Astrocyte of the cerebellum (primary cell): ENCODE results near the gene ARSK.

ENCODE experiments used
- DNase-seq: peaks from one replicate; pipeline ENCODE4 v3.0.0-alpha.2; 2011; ENCODE audit warnings: low read depth
- H3K4me3 ChIP-seq: 2 replicates; pipeline ENCODE4 v1.5.1; 2011; ENCODE audit warnings: mild to moderate bottlenecking, low read depth, low read length, moderate library complexity
- in situ Hi-C: cut with HindIII; loops from 2 replicates; pipeline ENCODE4 v1.10.0; 2017; ENCODE audit warnings: low sequenced_read_pairs
- TF ChIP-seq, protein P1 (sequence below): IDR thresholded peaks from 2 replicates; pipeline ENCODE4 v1.5.1; 2012; ENCODE audit warnings: low read length, low read depth, moderate library complexity, mild to moderate bottlenecking; ENCODE audit errors: missing control alignments

The ARSK gene, protein sequence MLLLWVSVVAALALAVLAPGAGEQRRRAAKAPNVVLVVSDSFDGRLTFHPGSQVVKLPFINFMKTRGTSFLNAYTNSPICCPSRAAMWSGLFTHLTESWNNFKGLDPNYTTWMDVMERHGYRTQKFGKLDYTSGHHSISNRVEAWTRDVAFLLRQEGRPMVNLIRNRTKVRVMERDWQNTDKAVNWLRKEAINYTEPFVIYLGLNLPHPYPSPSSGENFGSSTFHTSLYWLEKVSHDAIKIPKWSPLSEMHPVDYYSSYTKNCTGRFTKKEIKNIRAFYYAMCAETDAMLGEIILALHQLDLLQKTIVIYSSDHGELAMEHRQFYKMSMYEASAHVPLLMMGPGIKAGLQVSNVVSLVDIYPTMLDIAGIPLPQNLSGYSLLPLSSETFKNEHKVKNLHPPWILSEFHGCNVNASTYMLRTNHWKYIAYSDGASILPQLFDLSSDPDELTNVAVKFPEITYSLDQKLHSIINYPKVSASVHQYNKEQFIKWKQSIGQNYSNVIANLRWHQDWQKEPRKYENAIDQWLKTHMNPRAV

DNA sequence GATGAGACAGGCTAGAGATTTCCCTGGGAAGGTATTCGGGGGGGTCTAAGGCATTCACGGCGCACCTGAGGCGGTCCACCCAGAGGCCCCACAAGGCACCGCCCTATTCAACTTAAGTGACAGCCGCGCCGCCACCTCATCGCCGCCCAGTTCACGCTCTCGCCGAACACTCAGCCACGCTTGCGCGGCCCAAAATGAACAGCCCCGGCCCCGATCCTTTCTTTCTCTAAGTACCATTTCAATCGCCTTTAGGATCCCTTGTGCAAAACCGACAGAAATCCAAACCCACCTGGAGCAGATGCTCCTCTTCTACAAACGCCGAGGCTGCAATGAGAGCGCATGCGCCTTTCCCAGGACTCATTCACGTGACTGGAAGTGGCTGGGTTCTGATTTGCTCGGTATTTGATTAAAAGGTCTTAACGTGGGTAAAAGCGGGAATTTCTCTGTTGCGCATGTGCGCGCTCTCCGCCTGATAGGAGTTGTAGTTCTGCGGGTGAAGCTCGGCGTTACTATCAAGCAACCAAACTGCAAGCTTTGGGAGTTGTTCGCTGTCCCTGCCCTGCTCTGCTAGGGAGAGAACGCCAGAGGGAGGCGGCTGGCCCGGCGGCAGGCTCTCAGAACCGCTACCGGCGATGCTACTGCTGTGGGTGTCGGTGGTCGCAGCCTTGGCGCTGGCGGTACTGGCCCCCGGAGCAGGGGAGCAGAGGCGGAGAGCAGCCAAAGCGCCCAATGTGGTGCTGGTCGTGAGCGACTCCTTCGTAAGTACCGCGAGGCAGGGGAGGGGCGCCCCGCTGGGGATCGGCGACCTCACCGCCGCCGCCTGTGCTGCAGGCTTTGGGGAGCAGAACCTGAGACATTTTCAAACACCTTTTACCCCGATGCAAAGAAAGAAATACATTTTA is at the start of gene ARSK, which contains the start of gene SKIC3:
Gene ARSK (plus strand): TSS at position 455 of the 902 bp plus-strand sequence. CDS start 178 bp downstream, at position 633.
Gene SKIC3 (minus strand): TSS at position 331 of the 902 bp plus-strand sequence. CDS start 7,827 bp downstream, outside the sequence.
- in situ Hi-C loops, result no loop called here
- H3K4me3 ChIP-seq, result peak within 1 kb of the TSS; percentile 89
- TF ChIP-seq, protein P1, sequence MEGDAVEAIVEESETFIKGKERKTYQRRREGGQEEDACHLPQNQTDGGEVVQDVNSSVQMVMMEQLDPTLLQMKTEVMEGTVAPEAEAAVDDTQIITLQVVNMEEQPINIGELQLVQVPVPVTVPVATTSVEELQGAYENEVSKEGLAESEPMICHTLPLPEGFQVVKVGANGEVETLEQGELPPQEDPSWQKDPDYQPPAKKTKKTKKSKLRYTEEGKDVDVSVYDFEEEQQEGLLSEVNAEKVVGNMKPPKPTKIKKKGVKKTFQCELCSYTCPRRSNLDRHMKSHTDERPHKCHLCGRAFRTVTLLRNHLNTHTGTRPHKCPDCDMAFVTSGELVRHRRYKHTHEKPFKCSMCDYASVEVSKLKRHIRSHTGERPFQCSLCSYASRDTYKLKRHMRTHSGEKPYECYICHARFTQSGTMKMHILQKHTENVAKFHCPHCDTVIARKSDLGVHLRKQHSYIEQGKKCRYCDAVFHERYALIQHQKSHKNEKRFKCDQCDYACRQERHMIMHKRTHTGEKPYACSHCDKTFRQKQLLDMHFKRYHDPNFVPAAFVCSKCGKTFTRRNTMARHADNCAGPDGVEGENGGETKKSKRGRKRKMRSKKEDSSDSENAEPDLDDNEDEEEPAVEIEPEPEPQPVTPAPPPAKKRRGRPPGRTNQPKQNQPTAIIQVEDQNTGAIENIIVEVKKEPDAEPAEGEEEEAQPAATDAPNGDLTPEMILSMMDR, result peak; percentile 60
- peak; percentile 100 for DNase-seq

DNA sequence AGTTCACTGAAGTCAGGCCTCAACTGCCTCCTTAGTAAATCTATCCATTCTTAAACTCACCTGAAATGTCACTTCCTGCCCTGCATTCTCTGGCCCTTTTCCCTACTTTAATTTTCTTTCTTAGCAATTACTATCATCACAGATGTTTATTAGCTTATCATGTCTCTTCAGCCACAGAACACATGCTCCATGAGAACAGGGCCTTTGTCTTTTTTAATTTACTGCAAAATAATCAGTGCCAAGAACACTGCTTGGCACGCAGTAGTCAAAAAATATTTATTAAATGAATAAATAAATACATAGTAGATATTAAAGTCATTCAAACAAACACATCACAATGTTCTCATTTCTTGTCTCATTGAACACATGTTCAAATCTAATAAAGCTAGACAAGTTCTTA is 46.4 kb upstream of the ARSK start:
- in situ Hi-C loops, result no loop called here
- no peak for DNase-seq
- no peak overlapping the region for H3K4me3 ChIP-seq
- TF ChIP-seq, protein P1, result no peak

DNA sequence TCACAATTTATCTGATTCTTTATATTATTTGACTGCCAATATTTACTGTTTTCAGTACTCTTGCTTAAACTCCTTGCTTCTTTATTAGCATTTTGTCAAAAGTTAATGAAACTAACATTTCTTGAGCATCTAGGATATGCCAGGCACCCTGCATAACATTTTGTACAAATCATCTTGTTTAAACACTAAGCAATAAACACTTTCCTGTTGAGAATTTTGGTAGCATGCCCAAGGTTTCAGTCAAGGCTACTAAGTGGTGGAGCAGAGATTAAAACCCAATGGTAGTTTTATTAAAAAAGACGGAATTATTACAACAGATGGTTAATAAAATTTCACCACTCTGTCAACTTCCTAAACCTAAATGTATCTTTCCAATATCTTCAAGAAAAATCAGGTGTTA is 43.3 kb upstream of the ARSK start:
- no peak for DNase-seq
- H3K4me3 ChIP-seq, result no peak overlapping the region
- TF ChIP-seq, protein P1, result no peak
- in situ Hi-C loops, result no loop called here

DNA sequence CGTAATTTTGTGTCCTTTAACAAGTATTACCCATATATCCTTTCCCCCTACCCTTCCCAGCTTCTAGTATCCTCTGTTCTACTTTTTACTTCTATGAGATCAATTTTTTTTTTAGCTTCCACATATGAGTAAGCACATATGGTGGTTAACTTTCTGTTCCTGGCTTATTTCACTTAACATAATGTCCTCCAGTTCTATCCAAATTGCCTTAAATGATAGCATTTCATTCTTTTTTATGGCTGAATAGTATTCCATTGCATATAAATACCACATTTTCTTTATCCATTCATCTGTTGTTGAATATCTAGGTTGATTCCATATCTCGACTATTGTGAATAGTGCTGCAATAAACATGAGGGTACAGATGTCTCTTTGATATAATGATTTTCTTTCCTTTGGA is 36.5 kb upstream of the ARSK start:
- in situ Hi-C loops, result no loop called here
- H3K4me3 ChIP-seq, result no peak overlapping the region
- TF ChIP-seq, protein P1, result no peak
- DNase-seq, result no peak

DNA sequence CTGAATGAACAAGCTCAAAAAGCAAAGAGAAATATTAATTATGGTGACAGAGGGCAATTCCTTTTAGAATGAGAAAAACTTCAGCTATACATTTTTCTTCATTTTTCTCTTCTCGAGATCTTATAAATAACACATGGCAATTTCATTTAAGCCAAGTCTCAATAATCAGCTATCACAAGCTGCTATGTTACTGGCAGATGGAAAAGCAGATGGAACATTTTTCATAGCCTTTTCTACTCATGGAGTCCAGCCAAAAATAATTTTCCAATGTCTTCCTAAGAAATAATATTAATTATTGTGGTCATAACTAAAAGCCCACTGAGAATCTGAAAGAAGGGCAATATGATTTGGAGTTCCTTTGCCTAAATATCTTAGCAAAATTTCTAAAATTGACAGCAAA is 35.8 kb upstream of the ARSK start:
- in situ Hi-C loops, result no loop called here
- H3K4me3 ChIP-seq, result no peak overlapping the region
- DNase-seq, result no peak
- TF ChIP-seq, protein P1, result no peak

DNA sequence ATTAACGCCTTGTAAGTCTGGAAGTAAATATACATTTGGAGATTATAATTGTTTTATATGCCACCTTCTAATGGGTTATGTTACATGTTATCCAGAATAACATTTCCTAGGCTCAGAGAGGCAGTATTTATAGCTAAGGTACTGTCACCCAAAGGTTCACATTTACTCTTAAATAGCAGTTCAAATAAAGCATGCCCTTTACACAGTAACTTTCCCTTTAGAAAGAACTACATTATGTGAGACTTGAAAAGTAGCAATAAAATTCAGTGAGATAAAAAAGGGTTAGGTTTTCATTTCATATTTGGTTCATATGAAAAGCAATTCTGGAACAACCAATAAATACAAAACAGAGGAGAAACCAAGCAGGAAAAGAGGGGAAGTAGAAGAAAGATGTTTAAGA is 35.2 kb upstream of the ARSK start:
- in situ Hi-C loops, result no loop called here
- TF ChIP-seq, protein P1, result no peak
- no peak for DNase-seq
- no peak overlapping the region for H3K4me3 ChIP-seq
